ENCODE data around the gene NEK11. TPM values are rescaled to one million over a fixed set of nuclear protein-coding genes. Genes with fewer than 3 reads are reported as not detected.

The NEK11 gene
- total RNA-seq, 1 experiment from 2014 or later: 9.5 TPM

DNA sequence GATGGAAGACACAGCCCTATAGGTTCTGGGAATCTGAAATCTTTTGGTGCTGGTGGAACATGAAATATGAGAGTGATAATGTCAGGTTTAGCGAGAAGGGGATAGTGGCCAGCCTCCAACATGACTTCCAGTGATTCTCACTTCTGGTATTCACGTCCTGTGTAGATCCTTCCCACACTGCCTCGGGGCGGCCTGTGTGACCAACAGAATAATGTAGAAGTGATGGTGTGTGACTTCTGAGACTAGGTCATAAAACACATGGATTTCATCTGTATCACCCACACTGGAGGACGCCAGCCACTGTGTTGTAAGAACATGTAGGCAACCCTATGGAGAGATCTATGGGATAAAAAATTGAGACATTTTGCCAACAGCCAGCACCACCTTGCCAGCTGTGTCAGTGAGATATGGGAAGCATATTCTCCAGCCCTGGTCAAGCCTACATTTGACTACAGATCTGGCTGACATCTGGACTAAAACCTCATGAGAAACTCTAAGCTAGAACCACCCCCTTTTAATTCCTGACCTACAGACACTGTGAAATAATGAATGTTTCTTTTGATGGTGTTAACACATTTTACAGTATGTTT, 329.4 kb downstream of the NEK11 start:
- Histone ChIP-seq H3K9me3 (ENCODE audit: control insufficient read depth, insufficient read depth, low read depth, low read length) (no peaks in the 10 kb centered on the region), H3K4me1 (ENCODE audit: control insufficient read depth, insufficient read depth, low read length) (no peaks in the 10 kb centered on the region), H3K36me3 (ENCODE audit: control insufficient read depth, insufficient read depth, low read length) (no peaks in the 10 kb centered on the region), H3K4me3 (ENCODE audit: low read depth in 2 of 2, low read length in 2 of 2) (no peak overlapping the region), H3K27ac (ENCODE audit: low read length) (no peak overlapping the region), H3K27me3 (ENCODE audit: control insufficient read depth, insufficient read depth, low read length) (no peaks in the 10 kb centered on the region)
- intact Hi-C loops (cut with micrococcal nuclease; ENCODE audit: unreplicated experiment) (no loop called here), in situ Hi-C loops (cut with HindIII; ENCODE audit: low pct_unique_long_range_greater_than_20kb, low sequenced_read_pairs) (no loop called here)
- DNase-seq (ENCODE audit: low read depth, low spot score) (no peak), ATAC-seq (no peak)
- BruUV-seq (replicated peaks): no TSS peak
- CTCF ChIA-PET: no interaction called here
- TF ChIP-seq TCF7L2 (IDR thresholded peaks at IDR 0.05; ENCODE audit: low read depth, low read length): no peak
- no peak for TF ChIP-seq POLR2AphosphoS5 (IDR thresholded peaks at IDR 0.05; ENCODE audit: low read depth, low read length)
- no peak for TF ChIP-seq SIN3A (IDR thresholded peaks at IDR 0.05; ENCODE audit: borderline replicate concordance, insufficient read depth, low read depth, low read length)
- TF ChIP-seq, protein P1, sequence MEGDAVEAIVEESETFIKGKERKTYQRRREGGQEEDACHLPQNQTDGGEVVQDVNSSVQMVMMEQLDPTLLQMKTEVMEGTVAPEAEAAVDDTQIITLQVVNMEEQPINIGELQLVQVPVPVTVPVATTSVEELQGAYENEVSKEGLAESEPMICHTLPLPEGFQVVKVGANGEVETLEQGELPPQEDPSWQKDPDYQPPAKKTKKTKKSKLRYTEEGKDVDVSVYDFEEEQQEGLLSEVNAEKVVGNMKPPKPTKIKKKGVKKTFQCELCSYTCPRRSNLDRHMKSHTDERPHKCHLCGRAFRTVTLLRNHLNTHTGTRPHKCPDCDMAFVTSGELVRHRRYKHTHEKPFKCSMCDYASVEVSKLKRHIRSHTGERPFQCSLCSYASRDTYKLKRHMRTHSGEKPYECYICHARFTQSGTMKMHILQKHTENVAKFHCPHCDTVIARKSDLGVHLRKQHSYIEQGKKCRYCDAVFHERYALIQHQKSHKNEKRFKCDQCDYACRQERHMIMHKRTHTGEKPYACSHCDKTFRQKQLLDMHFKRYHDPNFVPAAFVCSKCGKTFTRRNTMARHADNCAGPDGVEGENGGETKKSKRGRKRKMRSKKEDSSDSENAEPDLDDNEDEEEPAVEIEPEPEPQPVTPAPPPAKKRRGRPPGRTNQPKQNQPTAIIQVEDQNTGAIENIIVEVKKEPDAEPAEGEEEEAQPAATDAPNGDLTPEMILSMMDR (IDR thresholded peaks at IDR 0.05): no peak
- TF ChIP-seq, protein P2, sequence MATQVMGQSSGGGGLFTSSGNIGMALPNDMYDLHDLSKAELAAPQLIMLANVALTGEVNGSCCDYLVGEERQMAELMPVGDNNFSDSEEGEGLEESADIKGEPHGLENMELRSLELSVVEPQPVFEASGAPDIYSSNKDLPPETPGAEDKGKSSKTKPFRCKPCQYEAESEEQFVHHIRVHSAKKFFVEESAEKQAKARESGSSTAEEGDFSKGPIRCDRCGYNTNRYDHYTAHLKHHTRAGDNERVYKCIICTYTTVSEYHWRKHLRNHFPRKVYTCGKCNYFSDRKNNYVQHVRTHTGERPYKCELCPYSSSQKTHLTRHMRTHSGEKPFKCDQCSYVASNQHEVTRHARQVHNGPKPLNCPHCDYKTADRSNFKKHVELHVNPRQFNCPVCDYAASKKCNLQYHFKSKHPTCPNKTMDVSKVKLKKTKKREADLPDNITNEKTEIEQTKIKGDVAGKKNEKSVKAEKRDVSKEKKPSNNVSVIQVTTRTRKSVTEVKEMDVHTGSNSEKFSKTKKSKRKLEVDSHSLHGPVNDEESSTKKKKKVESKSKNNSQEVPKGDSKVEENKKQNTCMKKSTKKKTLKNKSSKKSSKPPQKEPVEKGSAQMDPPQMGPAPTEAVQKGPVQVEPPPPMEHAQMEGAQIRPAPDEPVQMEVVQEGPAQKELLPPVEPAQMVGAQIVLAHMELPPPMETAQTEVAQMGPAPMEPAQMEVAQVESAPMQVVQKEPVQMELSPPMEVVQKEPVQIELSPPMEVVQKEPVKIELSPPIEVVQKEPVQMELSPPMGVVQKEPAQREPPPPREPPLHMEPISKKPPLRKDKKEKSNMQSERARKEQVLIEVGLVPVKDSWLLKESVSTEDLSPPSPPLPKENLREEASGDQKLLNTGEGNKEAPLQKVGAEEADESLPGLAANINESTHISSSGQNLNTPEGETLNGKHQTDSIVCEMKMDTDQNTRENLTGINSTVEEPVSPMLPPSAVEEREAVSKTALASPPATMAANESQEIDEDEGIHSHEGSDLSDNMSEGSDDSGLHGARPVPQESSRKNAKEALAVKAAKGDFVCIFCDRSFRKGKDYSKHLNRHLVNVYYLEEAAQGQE (IDR thresholded peaks at IDR 0.05; ENCODE audit: insufficient read depth in 1 of 2, low read depth in 2 of 2, low read length in 1 of 2): no peak
- POLR2A ChIA-PET: no interaction called here

DNA sequence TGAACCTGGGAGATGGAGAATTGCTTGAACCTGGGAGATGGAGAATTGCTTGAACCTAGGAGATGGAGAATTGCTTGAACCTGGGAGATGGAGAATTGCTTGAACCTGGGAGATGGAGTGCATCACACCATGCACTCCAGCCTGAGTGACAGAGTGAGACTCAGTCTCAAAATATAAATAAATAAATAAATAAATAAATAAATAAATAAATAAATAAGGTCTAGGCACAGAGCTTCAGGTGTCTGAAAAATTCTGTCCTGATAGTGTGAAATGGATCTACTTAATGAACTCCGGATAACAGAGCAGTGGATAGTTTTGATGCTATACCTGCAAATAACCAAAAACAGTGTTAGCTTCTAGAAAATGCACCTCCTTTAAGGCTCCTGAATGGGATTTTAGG, 330.6 kb downstream of the NEK11 start:
- CTCF ChIA-PET: no interaction called here
- H3K4me3 ChIP-seq (ENCODE audit: low read depth in 2 of 2, low read length in 2 of 2): no peak overlapping the region
- in situ Hi-C loops (cut with HindIII; ENCODE audit: low pct_unique_long_range_greater_than_20kb, low sequenced_read_pairs) (no loop called here), intact Hi-C loops (cut with micrococcal nuclease; ENCODE audit: unreplicated experiment) (no loop called here)
- DNase-seq (ENCODE audit: low read depth, low spot score) (no peak), ATAC-seq (no peak)
- POLR2A ChIA-PET: no interaction called here
- no peaks in the 10 kb centered on the region for H3K4me1 ChIP-seq (ENCODE audit: control insufficient read depth, insufficient read depth, low read length)
- no peaks in the 10 kb centered on the region for H3K9me3 ChIP-seq (ENCODE audit: control insufficient read depth, insufficient read depth, low read depth, low read length)
- no peak overlapping the region for H3K27ac ChIP-seq (ENCODE audit: low read length)
- BruUV-seq (replicated peaks): no TSS peak
- H3K36me3 ChIP-seq (ENCODE audit: control insufficient read depth, insufficient read depth, low read length): no peaks in the 10 kb centered on the region
- no peak for TF ChIP-seq TCF7L2 (IDR thresholded peaks at IDR 0.05; ENCODE audit: low read depth, low read length)
- TF ChIP-seq POLR2AphosphoS5 (IDR thresholded peaks at IDR 0.05; ENCODE audit: low read depth, low read length): no peak
- no peak for TF ChIP-seq SIN3A (IDR thresholded peaks at IDR 0.05; ENCODE audit: borderline replicate concordance, insufficient read depth, low read depth, low read length)
- TF ChIP-seq, protein P2 (IDR thresholded peaks at IDR 0.05; ENCODE audit: insufficient read depth in 1 of 2, low read depth in 2 of 2, low read length in 1 of 2): no peak
- TF ChIP-seq, protein P1 (IDR thresholded peaks at IDR 0.05): no peak
- H3K27me3 ChIP-seq (ENCODE audit: control insufficient read depth, insufficient read depth, low read length): no peaks in the 10 kb centered on the region

All from Panc1 (cell line).